ENCODE results near the gene YPEL1. TPM values are rescaled to one million over a fixed set of nuclear protein-coding genes. Genes with fewer than 3 reads are reported as not detected.

Gene YPEL1
- total RNA-seq, 1 donor, result 2.2 TPM

Small RNAs within 50 kb of the gene (small RNA-seq; reads per million reads assigned to genes)
- gene MIR301B (4.2 reads per million, percentile 84 among the genes with 10 or more reads in this experiment), gene RN7SL280P (not detected)

Other genes starting within 250 kb of the YPEL1 start
- gene RIMBP3C, start 184.3 kb downstream of the YPEL1 start, total RNA-seq, result 0.29 and 0.36 TPM in 2 replicates
- gene UBE2L3, start 168.1 kb downstream of the YPEL1 start, total RNA-seq, result 40.2 and 40.4 TPM in 2 replicates
- 15.6 and 25.0 TPM in 2 replicates for gene YDJC, start 105.8 kb downstream of the YPEL1 start, total RNA-seq
- 0.29 and 0.36 TPM in 2 replicates for gene CCDC116, start 103.0 kb downstream of the YPEL1 start, total RNA-seq
- 10.5 and 13.3 TPM in 2 replicates for gene SDF2L1, start 93.5 kb downstream of the YPEL1 start, total RNA-seq
- 25.3 and 29.2 TPM in 2 replicates for gene PPIL2, start 69.8 kb downstream of the YPEL1 start, total RNA-seq
- gene MAPK1, start 131.9 kb upstream of the YPEL1 start, total RNA-seq, result 46.3 and 61.6 TPM in 2 replicates
- 22.8 and 24.5 TPM in 2 replicates for gene PPM1F, start 217.1 kb upstream of the YPEL1 start, total RNA-seq
- gene TOP3B, start 247.0 kb upstream of the YPEL1 start, total RNA-seq, result 27.9 and 33.6 TPM in 2 replicates